PC-3 (cell line): Measurements from ENCODE around the gene AGPAT4. TPM values are rescaled to one million over a fixed set of nuclear protein-coding genes. Genes with fewer than 3 reads are reported as not detected.

Experiments used
- ATAC-seq: fragments of 200-7000 bp; cut with Tn5 transposase; 2 replicates; pipeline ENCODE4 v1.9.1; 2020; ENCODE audit warnings: mild to moderate bottlenecking, moderate library complexity
- BruUV-seq: library from RNA; stranded (reverse); fragments of 400-500 nt; replicated peaks from 2 replicates; lab custom pipeline; 2021; lab: Mats Ljungman, UMichigan
- CTCF ChIA-PET: fragments of 300-600 bp; sonication (Branson Sonifier 250); formaldehyde crosslinking; loops from one replicate; lab custom pipeline; 2022; ENCODE audit warnings: antibody characterized with exemption; lab: Charles Lee
- POLR2A ChIA-PET: fragments of 300-600 bp; sonication (Branson Sonifier 250); formaldehyde crosslinking; loops from one replicate; lab custom pipeline; 2022; ENCODE audit warnings: antibody characterized with exemption; ENCODE audit not compliant: unreplicated experiment; lab: Charles Lee
- DNase-seq: peaks from one replicate; pipeline ENCODE4 v3.0.0-alpha.2; 2015
- H2AFZ ChIP-seq: fragments of 300-600 bp; sonication (generic); 2 replicates; pipeline ENCODE4 v1.6.0; 2016; ENCODE audit warnings: antibody characterized with exemption, low read length
- H3F3A ChIP-seq: fragments of 300-600 bp; sonication (generic); one replicate; pipeline ENCODE4 v1.6.0; 2017; ENCODE audit warnings: antibody characterized with exemption, low read length, control low read depth, mild to moderate bottlenecking; ENCODE audit not compliant: unreplicated experiment
- H3K27ac ChIP-seq: fragments of 300-600 bp; sonication (generic); 2 replicates; pipeline ENCODE4 v1.5.1; 2016; ENCODE audit warnings: mild to moderate bottlenecking, low read length
- H3K27me3 ChIP-seq: fragments of 300-600 bp; sonication (generic); 2 replicates; pipeline ENCODE4 v1.6.1; 2016; ENCODE audit warnings: low read length, mixed read lengths
- H3K36me3 ChIP-seq: fragments of 300-600 bp; sonication (generic); 2 replicates; pipeline ENCODE4 v1.6.1; 2016; ENCODE audit warnings: low read depth, mixed run types, low read length, mixed read lengths
- H3K4me1 ChIP-seq: fragments of 300-600 bp; sonication (generic); 2 replicates; pipeline ENCODE4 v1.5.1; 2016; ENCODE audit warnings: low read length; ENCODE audit not compliant: insufficient read depth
- H3K4me2 ChIP-seq: fragments of 300-600 bp; sonication (generic); 2 replicates; pipeline ENCODE4 v1.6.0; 2016; ENCODE audit warnings: low read length
- H3K4me3 ChIP-seq: fragments of 300-600 bp; sonication (generic); 2 replicates; pipeline ENCODE4 v1.5.1; 2016; ENCODE audit warnings: mild to moderate bottlenecking, low read length, mixed read lengths
- H3K79me2 ChIP-seq: fragments of 300-600 bp; sonication (generic); 2 replicates; pipeline ENCODE4 v1.6.1; 2017; ENCODE audit warnings: low read length, mixed read lengths
- H3K9ac ChIP-seq: fragments of 300-600 bp; sonication (generic); 2 replicates; pipeline ENCODE4 v1.6.0; 2016; ENCODE audit warnings: mild to moderate bottlenecking, low read length
- H3K9me2 ChIP-seq: fragments of 300-600 bp; sonication (generic); replicated peaks from 2 replicates; pipeline ENCODE4 v1.6.1; 2016; ENCODE audit warnings: mixed run types, low read length, mixed read lengths
- H3K9me3 ChIP-seq: fragments of 300-600 bp; sonication (generic); 2 replicates; pipeline ENCODE4 v1.6.1; 2016; ENCODE audit warnings: low read length, mixed read lengths
- H4K20me1 ChIP-seq: fragments of 300-600 bp; sonication (generic); 2 replicates; pipeline ENCODE4 v1.6.1; 2016; ENCODE audit warnings: low read length, mixed read lengths
- CTCF ChIP-seq: fragments of 300-600 bp; sonication (generic); conservative IDR thresholded peaks from 2 replicates; pipeline ENCODE4 v1.5.1; 2017; ENCODE audit warnings: antibody characterized with exemption, low read depth, mild to moderate bottlenecking, low read length
- EZH2 ChIP-seq: fragments of 300-600 bp; sonication (generic); IDR thresholded peaks from one replicate; pipeline ENCODE4 v1.6.1; 2017; ENCODE audit warnings: antibody characterized with exemption, mild to moderate bottlenecking, low read length; ENCODE audit not compliant: unreplicated experiment
- EZH2phosphoT487 ChIP-seq: fragments of 300-600 bp; sonication (generic); IDR thresholded peaks from 2 replicates; pipeline ENCODE4 v1.6.1; 2018; ENCODE audit warnings: mild to moderate bottlenecking, antibody characterized with exemption, low read length, borderline replicate concordance
- intact Hi-C: fragments of 100-400 bp; cut with micrococcal nuclease; formaldehyde crosslinking; loops from 2 replicates; pipeline ENCODE4 v1.9.0; 2023
- total RNA-seq: library from RNA; depleted of rRNA; stranded (reverse); fragments of >200 nt; gene quantifications from 2 replicates; pipeline ENCODE4 v1.2.3, GENCODE V29; 2014

AGPAT4 gene
- total RNA-seq, 1 experiment from 2014 or later, result 3.8 TPM

- Histone ChIP-seq H3K4me1 (peaks cover 15% of the 10 kb centered on the region), H3K79me2 (no peaks in the 10 kb centered on the region), H3K9me2 (no peaks in the 10 kb centered on the region), H3K27me3 (no peaks in the 10 kb centered on the region), H3F3A (no peaks in the 10 kb centered on the region), H3K27ac (no peak overlapping the region), H3K36me3 (0 out of 2 replicates have a peak, but pooled peaks cover 7% of the 10 kb centered on the region), H4K20me1 (no peaks in the 10 kb centered on the region), H3K4me2 (no peak overlapping the region), H3K9me3 (no peaks in the 10 kb centered on the region), H3K9ac (no peak overlapping the region), H3K4me3 (no peak overlapping the region), H2AFZ (no peak overlapping the region)
- POLR2A ChIA-PET, result no interaction called here
- CTCF ChIA-PET, result no interaction called here
- no TSS peak for BruUV-seq
- TF ChIP-seq CTCF (no peak), EZH2phosphoT487 (no peak), EZH2 (no peak)
- DNase-seq, result no peak
- no peak for ATAC-seq
- intact Hi-C loops, result loop anchor here (5.0 kb wide), 1 partner anchor 44 kb away; the partner anchor contains the start of gene AGPAT4
Observed at GRCh38 chr6:161228096-161228495, 45.8 kb downstream of the AGPAT4 start.

GRCh38 chr6:161227004-161227960 is 46.6 kb downstream of the AGPAT4 start:
- H3K4me2 ChIP-seq, result no peak overlapping the region
- CTCF ChIA-PET, result no interaction called here
- no peaks in the 10 kb centered on the region for H3K79me2 ChIP-seq
- no peak overlapping the region for H3K9ac ChIP-seq
- no peak overlapping the region for H2AFZ ChIP-seq
- peaks cover 15% of the 10 kb centered on the region for H3K4me1 ChIP-seq
- no peaks in the 10 kb centered on the region for H4K20me1 ChIP-seq
- ATAC-seq (no peak), DNase-seq (no peak)
- H3F3A ChIP-seq, result no peaks in the 10 kb centered on the region
- no TSS peak for BruUV-seq
- intact Hi-C loops, result loop anchor here (5.0 kb wide), 1 partner anchor 45 kb away; the partner anchor contains the start of gene AGPAT4
- no peaks in the 10 kb centered on the region for H3K9me2 ChIP-seq
- no peak overlapping the region for H3K4me3 ChIP-seq
- 0 out of 2 replicates have a peak, but pooled peaks cover 7% of the 10 kb centered on the region for H3K36me3 ChIP-seq
- H3K9me3 ChIP-seq, result no peaks in the 10 kb centered on the region
- no peaks in the 10 kb centered on the region for H3K27me3 ChIP-seq
- POLR2A ChIA-PET, result no interaction called here
- TF ChIP-seq CTCF, result no peak
- no peak for TF ChIP-seq EZH2
- TF ChIP-seq EZH2phosphoT487, result no peak
- H3K27ac ChIP-seq, result no peak overlapping the region
